TTC549 (cell line): Measurements from ENCODE around the gene UBXN7.
"Not testable (repeated sequence)": the region's sequence is repeated elsewhere in the genome, so short reads cannot be mapped to it uniquely, and the experiment has no call there.

Source experiments
- FAIRE-seq: peaks from 2 replicates; lab custom pipeline; 2012; peaks lifted over from hg19 to GRCh38; lab: Jason Lieb, UNC

UBXN7 gene

DNA sequence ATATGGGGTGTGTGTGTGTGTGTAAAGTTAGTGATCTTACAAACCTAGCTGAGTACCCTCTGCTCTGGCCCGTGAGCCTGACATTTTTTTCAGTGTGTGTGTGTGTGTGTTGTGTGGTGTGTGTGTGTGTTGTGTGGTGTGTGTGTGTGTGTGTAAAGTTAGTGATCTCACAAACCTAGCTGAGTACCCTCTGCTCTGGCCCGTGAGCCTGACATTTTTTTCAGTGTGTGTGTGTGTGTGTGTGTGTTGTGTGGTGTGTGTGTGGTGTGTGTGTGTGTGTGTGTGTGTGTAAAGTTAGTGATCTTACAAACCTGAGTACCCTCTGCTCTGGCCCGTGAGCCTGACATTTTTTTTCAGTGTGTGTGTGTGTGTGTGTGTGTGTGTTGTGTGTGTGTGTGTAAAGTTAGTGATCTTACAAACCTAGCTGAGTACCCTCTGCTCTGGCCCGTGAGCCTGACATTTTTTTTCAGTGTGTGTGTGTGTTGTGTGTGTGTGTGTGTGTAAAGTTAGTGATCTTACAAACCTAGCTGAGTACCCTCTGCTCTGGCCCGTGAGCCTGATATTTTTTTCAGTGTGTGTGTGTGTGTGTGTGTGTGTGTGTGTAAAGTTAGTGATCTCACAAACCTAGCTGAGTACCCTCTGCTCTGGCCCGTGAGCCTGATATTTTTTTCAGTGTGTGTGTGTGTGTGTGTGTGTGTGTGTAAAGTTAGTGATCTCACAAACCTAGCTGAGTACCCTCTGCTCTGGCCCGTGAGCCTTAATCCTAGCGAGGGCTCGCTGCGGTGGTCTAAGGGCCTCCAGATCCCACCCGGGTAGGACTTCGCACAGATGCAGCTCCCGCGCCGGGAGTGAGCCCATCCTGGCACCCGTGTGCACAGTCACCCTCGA lies 115.2 kb downstream of the UBXN7 start:
- not testable (repeated sequence) for FAIRE-seq

DNA sequence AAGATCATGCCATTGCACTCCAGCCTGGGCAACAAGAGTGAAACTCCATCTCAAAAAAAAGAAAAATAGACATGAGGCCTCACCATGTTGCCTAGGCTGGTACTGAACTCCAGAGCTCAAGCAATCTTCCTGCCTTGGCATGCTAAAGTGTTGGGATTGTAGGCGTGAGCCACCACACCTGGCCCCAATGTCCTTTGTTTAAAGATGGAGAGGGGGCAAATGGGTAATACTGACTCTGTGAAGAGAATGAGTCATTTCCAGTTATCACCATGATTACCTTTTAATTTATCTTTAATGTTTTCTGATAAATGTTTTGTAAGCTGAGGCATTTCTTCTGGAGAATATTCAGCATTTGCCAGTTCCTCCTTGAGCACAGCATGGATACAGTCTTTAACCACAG lies 116.4 kb downstream of the UBXN7 start:
- FAIRE-seq: no peak

DNA sequence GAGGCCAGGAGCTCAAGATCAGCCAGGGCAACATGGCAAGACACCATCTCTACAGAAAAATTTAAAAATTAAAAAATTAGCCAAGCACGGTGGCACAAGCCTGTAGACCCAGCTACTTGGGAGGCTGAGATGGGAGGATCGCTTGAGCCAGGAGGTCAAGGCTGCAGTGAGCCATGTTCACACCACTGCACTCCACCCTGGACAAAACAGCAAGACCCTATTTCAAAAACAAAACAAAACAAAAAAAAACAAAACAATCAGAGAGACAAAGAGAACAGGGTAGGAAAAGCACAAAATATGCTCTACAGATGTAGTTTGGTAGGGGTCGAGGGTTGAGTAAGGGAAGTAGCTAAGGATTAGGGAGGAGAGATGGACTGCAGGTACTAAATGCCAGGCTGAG lies 117.6 kb downstream of the UBXN7 start:
- no peak for FAIRE-seq

DNA sequence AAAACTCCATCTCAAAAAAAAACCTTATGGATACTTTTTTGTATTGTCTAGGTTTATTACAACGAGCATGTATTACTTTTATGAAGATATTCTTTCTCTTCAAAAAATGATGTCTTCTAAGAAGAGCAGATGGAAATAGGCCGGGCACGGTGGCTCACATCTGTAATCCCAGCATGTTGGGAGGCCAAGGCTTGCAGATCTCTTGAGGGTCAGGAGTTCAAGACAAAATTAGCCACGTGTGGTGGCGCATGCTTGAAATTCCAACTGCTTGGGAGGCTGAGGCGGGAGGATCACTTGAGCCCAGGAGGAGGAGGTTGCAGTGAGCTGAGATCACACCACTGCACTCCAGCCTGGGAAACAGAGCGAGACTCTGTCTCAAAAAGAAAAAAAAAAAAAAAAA lies 118.1 kb downstream of the UBXN7 start:
- not testable (repeated sequence) for FAIRE-seq

DNA sequence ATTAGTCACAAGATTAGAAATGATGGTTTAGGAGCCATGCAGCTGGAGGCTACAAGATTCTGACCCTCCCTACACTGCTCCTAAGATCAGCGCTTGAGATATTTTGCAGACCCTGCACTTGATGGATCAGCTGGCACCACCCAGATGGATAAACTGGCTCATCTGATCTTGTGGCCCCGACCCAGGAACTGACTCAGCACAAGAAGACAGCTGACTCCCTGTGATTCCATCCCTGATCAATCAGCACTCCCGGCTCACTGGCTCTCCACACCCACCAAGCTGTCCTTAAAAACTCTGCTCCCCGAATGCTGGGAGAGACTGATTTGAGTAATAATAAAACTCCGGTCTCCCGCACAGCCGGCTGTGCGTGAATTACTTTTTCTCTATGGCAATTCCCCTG lies 129.3 kb downstream of the UBXN7 start:
- not testable (repeated sequence) for FAIRE-seq

- FAIRE-seq: not testable (repeated sequence)
Measured at GRCh38 chr3:196302551-196302950, 129.7 kb downstream of the UBXN7 start.

DNA sequence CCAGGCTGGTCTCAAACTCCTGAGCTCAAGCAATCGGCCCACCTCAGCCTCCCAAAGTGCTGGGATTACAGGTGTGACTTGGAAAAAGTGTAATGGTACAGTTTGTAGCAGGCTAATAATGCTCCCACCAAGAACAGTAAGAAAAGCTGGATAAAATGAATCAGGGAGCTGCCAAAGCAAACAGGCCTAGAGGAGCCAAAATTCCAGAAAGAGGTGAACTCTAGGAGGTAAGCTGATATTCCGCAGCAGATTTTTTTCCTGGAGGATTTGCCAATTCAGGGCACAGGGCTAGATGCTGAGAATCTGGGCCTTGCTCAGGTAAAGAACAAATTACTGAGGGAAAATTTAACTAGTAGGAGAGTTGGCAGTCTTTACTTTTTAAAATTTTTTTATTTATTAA lies 133.7 kb downstream of the UBXN7 start:
- no peak for FAIRE-seq
